GM19193 (cell line): ENCODE measurements around the gene PEX26.

Experiments
- POLR2A ChIP-seq: IDR thresholded peaks from 4 replicates; pipeline ENCODE4 v1.6.1; 2011; ENCODE audit not compliant: insufficient read depth, insufficient read length; ENCODE audit errors: extremely low read depth

PEX26 gene

DNA sequence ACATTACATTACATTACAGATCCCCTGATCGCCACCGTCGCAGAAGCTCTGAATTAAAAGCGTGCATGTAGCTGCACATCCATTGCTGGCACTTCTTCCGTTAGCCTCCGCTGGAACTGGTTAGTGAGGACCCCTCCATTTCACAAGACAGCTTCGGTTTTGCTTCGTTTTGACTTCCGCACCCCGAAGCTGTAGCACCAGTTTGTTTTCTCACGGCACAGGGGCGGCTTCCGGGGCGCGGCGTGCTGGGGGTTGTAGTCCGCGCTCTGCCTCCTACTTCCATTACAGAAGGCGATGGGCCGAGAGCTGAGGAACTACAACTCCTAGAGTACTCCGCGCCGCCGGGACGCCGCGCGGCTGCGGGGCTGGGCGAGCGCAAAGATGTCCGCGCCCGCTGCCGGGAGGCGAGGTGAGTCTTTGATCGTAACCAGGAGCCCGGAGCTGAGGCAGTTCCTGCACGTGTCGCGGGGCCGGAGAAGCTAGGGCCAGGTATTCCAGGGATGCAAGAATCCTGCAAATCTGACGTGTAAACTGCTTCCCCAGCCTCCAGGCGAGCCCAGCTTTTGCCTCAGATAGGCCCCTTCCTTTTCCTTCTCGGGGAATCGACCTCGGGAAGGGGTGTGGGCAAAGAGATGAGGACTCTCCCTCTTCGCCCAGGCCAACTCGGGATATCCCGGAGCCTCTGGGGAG, at the start of gene PEX26:
Gene PEX26, plus strand, starts transcription at position 352 of the 690 bp plus-strand sequence. CDS start 387 bp downstream, outside the sequence.
- TF ChIP-seq POLR2A: peak; percentile 74

DNA sequence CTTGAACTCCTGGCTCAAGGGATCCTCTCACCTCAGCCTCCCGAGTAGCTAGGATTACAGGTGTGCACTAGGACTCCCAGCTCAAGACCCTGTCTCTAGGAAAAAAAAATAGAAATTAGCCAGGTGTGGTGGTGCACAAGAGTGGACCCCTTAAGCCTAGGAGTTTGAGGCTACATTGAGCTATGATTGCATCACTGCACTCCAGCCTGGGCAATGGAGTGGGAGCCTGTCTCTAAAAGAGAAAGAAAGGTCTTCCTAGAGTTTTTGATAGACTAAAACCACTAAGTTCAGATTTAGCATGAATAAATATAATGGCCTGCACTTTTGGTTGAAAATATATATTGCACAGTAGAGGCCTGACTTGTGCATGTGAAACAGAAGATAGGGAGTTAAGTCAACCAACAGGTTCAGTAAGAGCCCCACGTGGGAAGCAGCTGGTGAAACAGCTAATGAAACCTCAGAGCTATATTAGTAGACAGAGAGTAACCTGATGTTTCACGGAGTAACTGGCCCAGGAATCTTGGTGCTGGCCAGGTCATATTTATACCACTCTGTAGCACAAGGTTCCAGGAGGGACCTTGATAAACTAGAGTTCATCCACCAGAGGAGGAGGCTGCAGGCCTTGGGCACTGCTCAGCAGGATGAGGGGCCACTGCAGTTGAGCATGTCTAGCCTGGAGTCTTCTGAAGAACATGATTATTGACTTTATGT, 48.8 kb upstream of the PEX26 start:
- TF ChIP-seq POLR2A: no peak

DNA sequence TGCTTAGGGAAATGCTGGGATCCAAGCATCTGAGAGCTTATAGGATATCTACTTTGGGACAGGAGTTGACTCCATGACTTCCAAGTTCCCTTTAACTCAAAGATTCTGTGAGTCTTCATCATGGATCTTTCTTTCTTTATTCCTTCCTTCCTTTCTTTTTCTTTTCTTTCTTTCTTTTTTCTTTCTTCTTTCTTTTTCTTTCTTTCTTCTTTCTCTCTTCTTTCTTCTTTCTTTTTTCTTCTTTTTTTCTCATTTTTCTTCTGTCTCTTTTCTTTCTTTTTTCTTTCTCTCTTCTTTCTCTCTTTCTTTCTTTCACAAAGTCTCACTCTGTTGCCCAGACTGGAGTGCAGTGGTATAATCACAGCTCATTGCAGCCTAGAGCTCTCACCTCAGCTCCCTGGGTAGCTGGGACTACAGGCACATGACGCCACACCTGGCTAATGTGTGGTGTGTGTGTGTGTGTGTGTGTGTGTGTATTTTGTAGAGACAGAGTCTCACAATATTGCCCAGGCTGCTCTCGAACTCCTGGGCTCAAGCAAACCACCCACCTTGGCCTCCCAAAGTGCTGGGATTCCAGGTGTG, 48.0 kb upstream of the PEX26 start:
- TF ChIP-seq POLR2A: no peak

DNA sequence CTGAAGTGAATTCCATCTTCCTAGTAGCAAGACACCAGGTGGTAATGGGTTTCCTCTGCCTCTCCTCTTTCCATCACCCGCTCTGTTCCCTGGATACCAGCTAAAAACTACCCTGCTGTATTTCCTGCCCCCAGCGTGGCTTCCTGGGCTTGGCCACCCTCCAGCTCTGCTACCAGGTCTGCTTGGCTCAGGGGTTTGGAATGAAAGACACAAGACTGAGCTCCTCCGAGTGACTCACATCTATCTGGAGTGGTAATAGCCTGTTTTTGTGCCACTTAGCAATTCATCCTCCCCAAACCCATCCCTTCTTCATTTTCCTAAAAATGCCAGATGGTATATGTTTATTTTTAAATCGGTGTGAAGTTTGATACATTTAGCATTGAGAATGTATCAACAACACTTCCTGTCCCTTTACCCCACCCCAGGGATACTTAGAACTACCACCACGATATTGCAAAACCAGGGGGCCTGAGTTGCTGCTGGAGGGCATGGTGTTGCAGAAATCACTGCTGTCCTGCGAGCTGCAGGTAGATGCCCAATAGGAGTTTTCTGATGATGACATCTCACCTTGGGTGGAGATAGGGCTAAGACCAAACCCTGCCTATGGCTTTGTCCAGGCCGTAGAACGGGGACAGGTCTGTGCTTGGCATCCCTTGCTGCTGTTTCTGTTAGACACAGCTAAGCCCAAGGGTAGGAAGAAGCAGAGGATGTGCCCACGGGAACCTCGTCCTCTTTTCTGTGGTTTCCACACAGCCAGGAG, 45.9 kb upstream of the PEX26 start:
- no peak for TF ChIP-seq POLR2A

- no peak for TF ChIP-seq POLR2A
Measured at GRCh38 chr22:18032455-18033101, 45.2 kb upstream of the PEX26 start.

GRCh38 chr22:18033204-18033998, 44.4 kb upstream of the PEX26 start:
- TF ChIP-seq POLR2A: no peak

DNA sequence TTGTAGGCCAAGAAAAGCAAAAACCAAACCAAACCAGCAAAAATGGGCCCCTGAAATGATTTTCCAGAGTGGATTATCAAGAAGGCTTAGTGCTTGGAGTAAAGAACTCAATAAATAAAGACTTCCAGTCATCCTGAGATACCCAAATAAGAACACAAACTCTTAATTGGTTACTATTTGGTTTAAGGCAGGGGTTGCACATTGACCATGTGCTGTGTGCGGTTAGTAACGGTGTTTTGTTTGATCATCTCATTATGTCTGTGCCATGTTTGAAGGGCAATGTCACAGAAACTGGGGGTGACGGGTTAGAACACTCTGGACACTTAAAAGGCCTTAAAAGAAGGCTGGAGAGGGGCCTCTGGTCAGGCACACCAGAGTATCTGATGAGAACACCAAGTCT, 43.7 kb upstream of the PEX26 start:
- TF ChIP-seq POLR2A: no peak

- no peak for TF ChIP-seq POLR2A
Measured at GRCh38 chr22:18035751-18036150, 42.0 kb upstream of the PEX26 start.

GRCh38 chr22:18042685-18043084, 35.1 kb upstream of the PEX26 start:
- no peak for TF ChIP-seq POLR2A

DNA sequence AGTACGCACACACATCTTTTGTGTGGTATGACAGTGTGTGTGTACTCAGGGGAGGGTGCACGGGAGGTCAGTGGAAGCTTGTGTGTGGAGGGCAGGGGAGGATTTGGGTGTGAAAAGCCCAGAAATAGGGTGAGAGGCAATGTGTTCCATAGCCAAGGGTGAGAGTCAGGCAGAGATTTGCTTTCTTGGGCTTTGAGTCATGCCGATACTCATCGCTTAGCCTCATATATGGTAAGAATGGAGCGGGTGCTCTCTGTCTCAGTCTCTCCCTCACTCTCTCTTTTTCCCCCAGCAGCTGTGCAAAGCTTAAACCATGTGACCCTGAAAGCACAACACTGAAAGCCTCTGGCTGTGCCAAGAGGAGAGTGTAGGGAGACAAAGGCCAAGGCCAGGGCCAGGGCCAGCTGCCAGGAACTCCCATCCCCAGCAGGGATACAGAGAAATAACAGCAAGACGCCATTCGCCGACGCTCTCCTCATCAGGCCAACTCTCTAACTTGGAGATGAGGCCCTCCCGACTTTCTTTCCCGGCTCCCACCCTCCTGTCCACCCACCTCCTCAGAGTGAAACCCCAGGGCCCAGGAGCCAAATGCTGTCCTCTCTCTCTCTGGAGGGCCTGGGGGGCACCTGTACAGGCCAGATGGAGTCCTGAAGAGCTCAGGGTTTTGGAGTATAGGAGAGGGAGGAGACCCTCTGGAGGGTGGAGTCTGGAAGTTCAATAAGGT, 33.1 kb upstream of the PEX26 start:
- no peak for TF ChIP-seq POLR2A

GRCh38 chr22:18045794-18046193, 32.0 kb upstream of the PEX26 start:
- TF ChIP-seq POLR2A: no peak

- TF ChIP-seq POLR2A: no peak
Measured at GRCh38 chr22:18048041-18048440, 29.7 kb upstream of the PEX26 start.

GRCh38 chr22:18048441-18048898, 29.3 kb upstream of the PEX26 start:
- TF ChIP-seq POLR2A: no peak
